Peyer's patch (tissue), 4 donors: Measurements from ENCODE around the gene ABCC8. TPM values are rescaled to one million over a fixed set of nuclear protein-coding genes. Genes with fewer than 3 reads are reported as not detected.

Source experiments
- DNase-seq, 3 donors: peaks; one replicate each; pipeline ENCODE4 v3.0.0-alpha.2; 2017 to 2019
- H3K27ac ChIP-seq, 4 donors: fragments of 200-600 bp; sonication (generic); one replicate each; pipeline ENCODE4 v1.5.1; 2016 to 2019
- H3K27me3 ChIP-seq, 2 donors: fragments of 200-600 bp; sonication (generic); one replicate each; pipeline ENCODE4 v1.5.1; 2019
- H3K36me3 ChIP-seq, 3 donors: fragments of 200-600 bp; sonication (generic); one replicate each; pipeline ENCODE4 v1.5.1; 2016 to 2019
- H3K4me1 ChIP-seq, 4 donors: fragments of 200-600 bp; sonication (generic); one replicate each; pipeline ENCODE4 v1.5.1; 2016 to 2019
- H3K4me3 ChIP-seq, 4 donors: fragments of 200-600 bp; sonication (generic); 1 replicate in 3 of 4; 2 replicates in 1 of 4; pipeline ENCODE4 v1.5.1; 2016 to 2019; ENCODE audit warnings: mild to moderate bottlenecking in 1 of 4
- H3K9me3 ChIP-seq, 4 donors: fragments of 200-600 bp; sonication (generic); one replicate each; pipeline ENCODE4 v1.5.1; 2016 to 2019; ENCODE audit warnings: mild to moderate bottlenecking in 1 of 4
- CTCF ChIP-seq, 6 experiments: fragments of 450-650 bp in 4 of 6; fragments of 200-600 bp in 2 of 6; sonication (generic) in 1 of 6; IDR thresholded peaks; one replicate each; pipeline ENCODE4 v1.5.1; 2017 to 2019; ENCODE audit warnings: antibody characterized with exemption in 6 of 6, mild to moderate bottlenecking in 3 of 6, moderate library complexity in 1 of 6
- POLR2A ChIP-seq, 2 donors: fragments of 450-650 bp; IDR thresholded peaks; one replicate each; pipeline ENCODE4 v1.5.1; 2017; ENCODE audit warnings: antibody characterized with exemption in 2 of 2, mild to moderate bottlenecking in 2 of 2, moderate library complexity in 2 of 2
- total RNA-seq, 4 donors: library from RNA; depleted of rRNA; stranded (reverse); fragments of >200 nt; gene quantifications; one replicate each; pipeline ENCODE4 v1.1.0, GENCODE V29; 2016

Gene ABCC8
- total RNA-seq, 4 donors from 2014 or later: 7.4 to 301 (median 19.2) TPM

GRCh38 chr11:17418444-17419081 is 58.1 kb downstream of the ABCC8 start:
- Histone ChIP-seq H3K4me1 (no peaks in the 10 kb centered on the region), H3K36me3 (no peaks in the 10 kb centered on the region), H3K4me3 (no peak overlapping the region), H3K9me3 (no peaks in the 10 kb centered on the region), H3K27me3 (no peaks in the 10 kb centered on the region), H3K27ac (no peak overlapping the region)
- TF ChIP-seq CTCF (IDR thresholded peaks at IDR 0.05) (no peak), POLR2A (IDR thresholded peaks at IDR 0.05) (no peak)
- DNase-seq: no peak

- Histone ChIP-seq H3K36me3 (no peaks in the 10 kb centered on the region), H3K4me3 (no peak overlapping the region), H3K27ac (no peak overlapping the region), H3K27me3 (no peaks in the 10 kb centered on the region), H3K4me1 (no peaks in the 10 kb centered on the region), H3K9me3 (no peaks in the 10 kb centered on the region)
- TF ChIP-seq CTCF (IDR thresholded peaks at IDR 0.05): no peak
- no peak for TF ChIP-seq POLR2A (IDR thresholded peaks at IDR 0.05)
- no peak for DNase-seq
Observed at GRCh38 chr11:17416492-17416891, 60.2 kb downstream of the ABCC8 start.

GRCh38 chr11:17415523-17416104 is 61.0 kb downstream of the ABCC8 start:
- H3K4me1 ChIP-seq: no peaks in the 10 kb centered on the region
- DNase-seq: peak in 1 of 3 donors; percentile 29
- no peaks in the 10 kb centered on the region for H3K27me3 ChIP-seq
- no peak overlapping the region for H3K4me3 ChIP-seq
- H3K9me3 ChIP-seq: no peaks in the 10 kb centered on the region
- H3K36me3 ChIP-seq: no peaks in the 10 kb centered on the region
- TF ChIP-seq POLR2A (IDR thresholded peaks at IDR 0.05) (no peak), CTCF (IDR thresholded peaks at IDR 0.05) (no peak)
- no peak overlapping the region for H3K27ac ChIP-seq

- TF ChIP-seq POLR2A (IDR thresholded peaks at IDR 0.05) (no peak), CTCF (IDR thresholded peaks at IDR 0.05) (no peak)
- DNase-seq: peak in 1 of 3 donors; percentile 22
- H3K4me1 ChIP-seq: no peaks in the 10 kb centered on the region
Observed at GRCh38 chr11:17414992-17415391, 61.7 kb downstream of the ABCC8 start.

GRCh38 chr11:17414317-17414737 is 62.3 kb downstream of the ABCC8 start:
- Histone ChIP-seq H3K27ac (no peak overlapping the region), H3K36me3 (no peaks in the 10 kb centered on the region), H3K27me3 (no peaks in the 10 kb centered on the region), H3K4me1 (no peaks in the 10 kb centered on the region), H3K4me3 (no peak overlapping the region), H3K9me3 (no peaks in the 10 kb centered on the region)
- TF ChIP-seq CTCF (IDR thresholded peaks at IDR 0.05) (no peak), POLR2A (IDR thresholded peaks at IDR 0.05) (no peak)
- peak in 1 of 3 donors; percentile 49 for DNase-seq

More at GRCh38 chr11:17414992-17415391, 61.7 kb downstream of the ABCC8 start:
- Histone ChIP-seq H3K36me3 (no peaks in the 10 kb centered on the region), H3K4me3 (no peak overlapping the region), H3K9me3 (no peaks in the 10 kb centered on the region), H3K27ac (no peak overlapping the region), H3K27me3 (no peaks in the 10 kb centered on the region)
